Activated CD8-positive, alpha-beta memory T cell treated with anti-CD3 and anti-CD28 coated beads for 36 hours (primary cell): ENCODE measurements around the gene SPEF1. TPM values are rescaled to one million over a fixed set of nuclear protein-coding genes. Genes with fewer than 3 reads are reported as not detected.

Source experiments
- CTCF ChIA-PET: fragments of 350-600 bp; sonication (Branson Sonifier 250); formaldehyde crosslinking; loops from one replicate; lab custom pipeline; 2021; ENCODE audit warnings: antibody characterized with exemption; lab: Charles Lee
- POLR2A ChIA-PET: fragments of 350-600 bp; sonication (Branson Sonifier 250); formaldehyde crosslinking; loops from one replicate; lab custom pipeline; 2021; ENCODE audit warnings: antibody characterized with exemption; lab: Charles Lee
- total RNA-seq, 2 experiments: library from RNA; stranded (reverse); gene quantifications; one replicate each; pipeline ENCODE4 v1.2.3, GENCODE V29; 2021

SPEF1 gene
- total RNA-seq, 2 experiments from 2014 or later = 0.10 TPM; not detected in 1

DNA sequence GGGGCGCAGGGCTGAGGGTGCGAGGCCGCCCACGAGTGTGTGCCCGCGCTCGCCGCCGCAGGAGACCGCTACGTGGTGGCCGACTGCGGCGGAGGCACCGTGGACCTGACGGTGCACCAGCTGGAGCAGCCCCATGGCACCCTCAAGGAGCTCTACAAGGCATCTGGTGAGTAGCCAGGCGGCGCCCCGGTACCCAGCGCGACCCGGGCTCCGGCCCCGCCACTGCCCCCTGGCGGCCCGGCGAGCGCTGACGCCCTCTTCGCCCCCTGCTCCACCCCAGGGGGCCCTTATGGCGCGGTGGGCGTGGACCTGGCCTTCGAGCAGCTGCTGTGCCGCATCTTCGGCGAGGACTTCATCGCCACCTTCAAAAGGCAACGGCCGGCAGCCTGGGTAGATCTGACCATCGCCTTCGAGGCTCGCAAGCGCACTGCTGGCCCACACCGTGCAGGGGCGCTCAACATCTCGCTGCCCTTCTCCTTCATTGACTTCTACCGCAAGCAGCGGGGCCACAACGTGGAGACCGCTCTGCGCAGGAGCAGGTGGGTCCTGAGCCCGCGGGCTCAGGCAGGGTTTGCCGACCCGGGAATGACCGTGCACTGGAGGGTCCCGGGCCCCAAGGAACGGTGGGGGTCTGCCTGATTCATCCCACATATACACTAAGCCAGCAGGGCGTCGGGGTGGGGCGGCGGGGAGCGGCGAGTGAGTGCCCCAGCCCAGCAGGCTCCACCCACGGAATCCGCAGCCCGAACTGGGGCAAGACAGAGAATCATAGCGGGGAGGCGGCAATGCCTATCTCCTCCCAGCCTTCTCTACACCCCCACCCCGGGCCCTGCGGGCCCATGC, 31.3 kb downstream of the SPEF1 start:
- CTCF ChIA-PET = interaction anchor here (0.6 to 2.4 kb wide), 7 partner anchors 15 to 76 kb away, joined by 3 to 7 read pairs (median 4); partner anchors contain the start of gene ADISSP
- POLR2A ChIA-PET = interaction anchor here (0.5 kb wide), 1 partner anchor 216 kb away, joined by 5 read pairs; no protein-coding TSS in a partner anchor

DNA sequence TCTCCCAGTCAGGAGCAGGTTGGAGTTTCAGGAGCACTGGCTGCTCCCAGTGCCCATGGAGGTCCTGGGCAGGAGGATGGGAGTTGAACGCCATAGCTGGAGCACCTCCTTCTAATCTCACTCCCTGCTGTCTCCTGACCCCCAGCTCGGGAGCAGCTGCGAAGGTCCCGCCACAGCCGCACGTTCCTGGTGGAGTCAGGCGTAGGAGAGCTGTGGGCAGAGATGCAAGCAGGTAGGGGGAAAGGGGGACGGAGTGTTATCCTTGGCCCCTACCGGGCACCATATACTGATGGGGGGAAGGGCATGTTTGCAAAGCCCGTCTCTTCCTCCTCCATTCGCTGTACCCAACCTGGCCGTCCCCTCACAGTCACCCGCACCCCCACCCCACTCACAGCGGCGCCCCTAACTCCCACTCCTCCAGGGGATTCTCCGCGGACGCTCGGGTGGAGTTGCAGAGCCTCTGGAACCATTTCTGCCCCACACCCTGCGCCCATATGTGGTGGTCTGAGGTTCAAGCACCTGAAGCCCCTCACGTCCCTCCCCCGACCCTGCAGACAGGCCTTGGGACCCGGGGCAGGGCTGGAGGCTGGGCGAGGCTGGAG, 32.1 kb downstream of the SPEF1 start:
- CTCF ChIA-PET = interaction anchor here (0.6 to 1.8 kb wide), 4 partner anchors 16 to 71 kb away, joined by 3 to 4 read pairs (median 4); partner anchors contain the start of gene ADISSP
- POLR2A ChIA-PET = interaction anchor here (0.5 kb wide), 1 partner anchor 216 kb away, joined by 5 read pairs; no protein-coding TSS in a partner anchor

- ChIA-PET CTCF (interaction anchor here (1.3 to 1.6 kb wide), 2 partner anchors 13 to 70 kb away, joined by 4 to 5 read pairs; no protein-coding TSS in a partner anchor), POLR2A (no interaction called here)
These were observed 33.2 kb downstream of the SPEF1 start for GRCh38 chr20:3748073-3748472.

DNA sequence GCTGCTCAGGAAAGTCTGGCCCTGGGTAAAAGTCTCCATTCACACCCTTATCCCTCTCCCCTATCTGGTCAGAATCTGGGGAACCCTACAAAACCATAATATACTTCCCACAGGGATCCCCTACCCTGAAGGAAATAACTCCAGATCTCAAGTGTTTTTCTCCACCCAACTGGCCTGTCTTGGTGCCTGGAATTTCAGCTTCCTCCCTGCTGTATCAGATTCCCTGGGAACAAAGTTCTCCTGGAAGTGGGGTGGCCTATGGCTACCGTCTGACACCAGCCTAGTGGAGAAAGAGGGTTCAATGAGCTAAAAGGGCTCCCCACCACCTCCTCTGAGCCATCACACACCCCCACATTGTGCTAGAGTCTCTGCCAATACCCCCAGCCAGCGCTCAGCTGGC, 33.8 kb downstream of the SPEF1 start:
- ChIA-PET CTCF (interaction anchor here (0.6 to 1.3 kb wide), 3 partner anchors 14 to 77 kb away, joined by 3 to 5 read pairs (median 3); no protein-coding TSS in a partner anchor), POLR2A (no interaction called here)

GRCh38 chr20:3745686-3746173, 35.5 kb downstream of the SPEF1 start:
- ChIA-PET CTCF (interaction anchor here (1.6 kb wide), 1 partner anchor 9 kb away, joined by 5 read pairs; no protein-coding TSS in a partner anchor), POLR2A (no interaction called here)

GRCh38 chr20:3744806-3745685, 36.2 kb downstream of the SPEF1 start:
- ChIA-PET CTCF (interaction anchor here (1.6 kb wide), 1 partner anchor 9 kb away, joined by 5 read pairs; no protein-coding TSS in a partner anchor), POLR2A (interaction anchor here (0.9 kb wide), 1 partner anchor 23 kb away, joined by 4 read pairs; the partner anchor contains the start of gene ADISSP)

GRCh38 chr20:3744037-3744436, 37.2 kb downstream of the SPEF1 start:
- CTCF ChIA-PET = interaction anchor here (1.6 kb wide), 1 partner anchor 10 kb away, joined by 5 read pairs; no protein-coding TSS in a partner anchor
- POLR2A ChIA-PET = no interaction called here

GRCh38 chr20:3743251-3743650, 38.0 kb downstream of the SPEF1 start:
- CTCF ChIA-PET = interaction anchor here (0.7 to 1.1 kb wide), 2 partner anchors 14 to 27 kb away, joined by 4 to 5 read pairs; no protein-coding TSS in a partner anchor
- POLR2A ChIA-PET = no interaction called here

DNA sequence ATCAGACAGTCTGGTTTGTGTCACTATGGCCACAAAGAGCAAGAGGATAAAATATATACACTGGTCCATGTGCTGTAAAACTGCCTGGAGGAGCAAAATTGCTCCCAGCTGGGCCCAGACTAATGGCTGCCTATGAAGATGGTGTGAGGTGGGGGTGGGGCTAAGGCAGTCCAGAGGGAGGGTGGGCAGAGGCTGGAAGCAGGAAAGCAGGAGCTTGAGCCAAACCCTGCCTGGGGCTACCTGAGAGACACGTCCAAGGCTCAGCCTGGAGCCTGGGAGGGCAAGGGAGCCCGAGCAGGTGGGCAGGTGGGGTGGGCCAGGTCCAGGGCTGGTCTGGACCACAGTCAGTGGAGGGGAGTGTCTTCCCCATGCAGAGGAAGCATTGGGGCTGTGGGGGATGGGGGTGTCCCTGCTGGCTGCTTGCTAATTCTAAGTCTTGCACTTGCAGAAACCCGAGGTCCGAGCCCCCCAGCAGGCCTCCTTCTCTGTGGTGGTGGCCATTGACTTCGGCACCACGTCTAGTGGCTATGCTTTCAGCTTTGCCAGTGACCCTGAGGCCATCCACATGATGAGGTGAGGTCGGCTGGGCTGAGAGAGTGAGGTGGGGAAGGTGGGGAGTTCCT, 39.3 kb downstream of the SPEF1 start:
- POLR2A ChIA-PET = no interaction called here
- CTCF ChIA-PET = interaction anchor here (0.9 to 1.6 kb wide), 3 partner anchors 17 to 113 kb away, joined by 3 to 4 read pairs (median 3); no protein-coding TSS in a partner anchor

DNA sequence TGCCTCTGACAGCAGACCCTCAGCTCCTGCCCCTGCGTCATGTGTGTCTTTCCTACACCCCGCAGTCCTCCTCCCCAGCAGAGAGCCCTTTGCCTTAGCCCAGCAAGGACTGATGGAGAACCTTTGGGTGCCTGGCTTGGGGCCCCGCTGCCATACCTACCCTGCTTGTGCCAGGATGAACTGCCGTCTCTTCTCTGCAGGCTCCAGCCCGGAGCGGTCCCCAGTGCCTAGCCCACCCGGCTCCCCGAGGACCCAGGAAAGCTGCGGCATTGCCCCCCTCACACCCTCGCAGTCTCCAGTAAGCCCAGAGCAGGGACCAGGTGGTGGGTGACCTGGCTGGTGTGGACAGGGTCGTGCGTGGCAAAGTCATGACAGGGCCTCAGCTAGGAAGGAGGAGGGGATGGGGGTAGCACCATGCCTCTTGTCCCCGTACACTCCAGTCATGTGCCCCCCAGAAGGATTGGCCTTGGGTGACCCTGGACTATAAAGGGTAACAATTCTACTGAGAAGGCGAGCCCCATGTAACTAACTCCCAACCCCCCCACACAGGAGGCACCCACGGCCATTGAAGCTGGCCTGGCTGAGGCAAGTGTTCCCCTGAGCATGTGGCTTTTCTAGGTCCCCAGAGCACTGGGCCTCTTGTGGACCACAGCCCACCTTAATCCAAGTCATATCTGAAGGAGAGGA, 40.5 kb downstream of the SPEF1 start:
- CTCF ChIA-PET = interaction anchor here (0.9 to 1.6 kb wide), 3 partner anchors 18 to 114 kb away, joined by 3 to 4 read pairs (median 3); no protein-coding TSS in a partner anchor
- POLR2A ChIA-PET = no interaction called here

- ChIA-PET POLR2A (no interaction called here), CTCF (no interaction called here)
These were observed 41.3 kb downstream of the SPEF1 start for GRCh38 chr20:3739926-3740451.

DNA sequence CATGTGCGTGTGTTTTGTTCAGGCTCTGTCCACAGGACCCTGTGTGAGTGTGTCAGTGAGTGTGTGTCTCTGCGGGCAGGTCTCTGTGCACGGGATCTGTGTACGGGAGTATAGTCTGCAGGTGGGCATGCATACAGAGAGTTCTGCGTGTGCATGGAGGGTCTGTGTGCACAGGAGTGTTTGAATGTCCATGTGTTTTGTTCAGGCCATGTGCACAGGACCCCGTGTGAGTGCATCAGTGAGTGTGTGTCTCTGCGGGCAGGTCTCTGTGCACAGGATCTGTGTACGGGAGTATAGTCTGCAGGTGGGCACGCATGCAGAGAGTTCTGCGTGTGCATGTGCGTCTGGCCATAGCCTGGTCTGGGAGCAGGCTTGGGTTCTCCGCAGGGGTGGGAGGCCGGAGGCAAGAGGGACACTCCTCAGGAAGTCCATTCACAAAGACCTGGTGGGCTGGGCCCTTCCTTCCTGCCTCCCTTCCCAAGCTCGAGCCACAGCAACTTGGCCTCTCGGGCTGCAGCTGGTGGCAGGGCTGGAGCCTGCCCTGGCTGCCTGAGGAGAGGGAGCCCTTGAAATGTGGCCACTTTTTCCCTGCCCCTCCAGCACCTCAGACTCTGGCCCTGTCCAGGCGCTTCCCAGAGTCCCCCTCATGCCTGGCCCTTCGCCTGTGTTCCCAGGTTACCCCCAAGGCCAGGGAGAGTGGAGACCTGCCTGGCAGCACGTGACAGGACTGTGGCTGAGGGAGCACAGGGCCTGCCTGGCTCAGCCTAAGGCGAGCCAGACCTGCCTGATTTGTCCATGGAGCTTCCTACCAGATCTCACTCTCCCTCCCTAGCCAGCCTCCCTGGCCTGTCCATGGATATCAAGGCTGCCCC, 42.0 kb downstream of the SPEF1 start:
- POLR2A ChIA-PET = no interaction called here
- CTCF ChIA-PET = no interaction called here

DNA sequence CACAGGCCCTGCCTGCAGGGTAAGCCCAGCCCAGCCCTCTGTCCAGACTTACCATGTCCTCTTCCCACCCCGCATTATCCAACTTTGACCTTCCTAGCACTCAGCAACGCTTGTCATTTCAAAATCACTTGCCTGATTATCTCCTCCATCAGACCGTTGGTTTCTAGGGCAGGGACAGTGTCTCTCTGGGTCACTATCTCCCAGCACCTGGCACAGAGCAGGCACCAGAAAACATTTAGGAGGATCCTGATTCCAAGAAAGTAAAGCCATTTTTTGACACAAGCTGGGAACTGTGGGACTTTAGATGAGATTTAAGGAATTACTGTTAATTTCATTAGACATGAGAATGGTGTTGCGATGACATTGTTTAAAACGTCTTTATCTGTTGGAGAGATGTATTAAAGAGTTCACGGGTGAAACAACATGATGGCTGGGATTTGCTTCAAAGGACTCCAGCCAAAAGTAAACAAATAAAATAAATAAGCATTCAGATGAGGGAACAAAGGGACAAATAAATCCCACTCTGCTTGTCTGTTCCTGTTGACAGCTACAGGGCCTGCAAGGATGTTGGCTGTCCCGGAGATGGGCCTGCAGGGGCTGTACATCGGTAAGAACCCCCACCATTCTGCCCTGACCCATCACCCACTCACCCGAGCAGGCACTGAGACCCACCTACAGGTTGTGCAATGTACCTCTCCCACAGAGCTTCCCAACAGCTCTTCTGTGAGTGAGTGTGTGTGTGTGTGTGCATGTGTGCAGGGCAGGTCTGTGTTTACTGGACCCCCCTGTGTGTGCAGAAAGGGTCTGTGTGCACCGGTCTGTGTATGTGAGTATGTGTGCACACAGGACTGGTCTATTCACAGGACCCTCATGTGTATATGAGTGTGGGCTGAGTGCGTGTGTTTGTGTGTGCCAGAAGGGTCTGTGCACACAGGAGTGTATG, 42.9 kb downstream of the SPEF1 start:
- ChIA-PET CTCF (no interaction called here), POLR2A (no interaction called here)

DNA sequence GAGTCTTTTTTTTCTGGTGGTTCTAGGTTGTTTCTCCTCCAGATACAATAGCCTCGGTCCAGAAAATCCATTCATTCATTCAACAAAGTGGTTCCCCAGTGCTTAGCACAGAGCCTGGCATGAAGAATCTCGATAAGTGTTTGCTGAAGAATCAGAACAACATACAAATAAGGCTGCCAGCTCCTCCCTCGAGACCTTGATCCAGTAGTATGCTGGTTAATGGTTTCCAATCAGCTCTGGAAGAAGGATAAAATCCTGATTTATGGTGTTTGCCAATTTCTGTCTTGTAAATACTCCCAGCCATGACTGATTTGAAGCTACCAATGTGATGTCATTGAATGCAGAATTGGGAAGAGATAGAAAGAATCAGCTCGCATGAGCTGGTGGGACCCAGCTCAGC, 45.5 kb downstream of the SPEF1 start:
- POLR2A ChIA-PET = no interaction called here

More for the DNA sequence above, 45.5 kb downstream of the SPEF1 start:
- CTCF ChIA-PET = interaction anchor here (0.7 kb wide), 1 partner anchor 11 kb away, joined by 3 read pairs; no protein-coding TSS in a partner anchor
